ENCODE data around the gene FOXJ1.
"Not testable (repeated sequence)": the region's sequence is repeated elsewhere in the genome, so short reads cannot be mapped to it uniquely, and the experiment has no call there.

The FOXJ1 gene, protein sequence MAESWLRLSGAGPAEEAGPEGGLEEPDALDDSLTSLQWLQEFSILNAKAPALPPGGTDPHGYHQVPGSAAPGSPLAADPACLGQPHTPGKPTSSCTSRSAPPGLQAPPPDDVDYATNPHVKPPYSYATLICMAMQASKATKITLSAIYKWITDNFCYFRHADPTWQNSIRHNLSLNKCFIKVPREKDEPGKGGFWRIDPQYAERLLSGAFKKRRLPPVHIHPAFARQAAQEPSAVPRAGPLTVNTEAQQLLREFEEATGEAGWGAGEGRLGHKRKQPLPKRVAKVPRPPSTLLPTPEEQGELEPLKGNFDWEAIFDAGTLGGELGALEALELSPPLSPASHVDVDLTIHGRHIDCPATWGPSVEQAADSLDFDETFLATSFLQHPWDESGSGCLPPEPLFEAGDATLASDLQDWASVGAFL

DNA sequence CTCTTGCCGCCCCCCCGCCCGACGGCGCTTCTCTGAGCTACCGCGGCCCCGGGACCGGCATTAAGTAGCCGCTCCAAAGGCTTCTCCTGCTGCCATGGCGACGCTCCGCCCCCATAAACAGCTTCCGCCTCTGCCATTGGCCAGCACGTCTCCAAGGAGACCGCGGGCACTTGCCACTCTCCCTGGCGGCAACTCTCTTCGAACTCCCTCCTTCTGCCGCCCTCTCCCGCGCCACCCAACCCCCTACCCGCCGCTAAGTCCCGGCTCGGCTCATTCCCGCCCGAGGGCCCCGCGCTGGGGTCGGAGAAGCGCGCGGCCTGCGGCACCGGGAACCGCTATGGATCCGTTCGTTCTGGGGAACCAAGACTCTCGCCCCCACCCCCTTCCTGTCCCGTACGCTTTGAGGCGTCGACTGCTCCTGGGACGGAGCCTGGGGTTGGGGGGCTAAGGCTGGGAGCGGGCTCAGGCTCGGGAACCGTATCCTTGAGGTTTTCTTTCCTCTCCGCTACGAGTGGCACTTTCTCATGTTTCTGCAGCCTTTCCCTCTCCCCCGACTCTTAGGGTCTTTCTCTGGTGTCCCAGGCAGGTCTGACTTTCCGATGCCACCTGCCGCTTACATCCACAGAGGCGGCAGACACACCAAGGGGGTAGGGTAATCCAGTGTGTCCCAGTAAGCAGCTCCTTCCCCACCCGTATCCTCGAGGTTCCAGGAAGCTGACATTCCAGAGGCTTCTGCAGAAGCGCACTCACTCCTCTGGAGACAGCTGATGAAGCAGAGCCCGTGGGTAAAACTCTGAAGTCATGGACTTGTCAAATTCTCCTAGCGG is at the start of gene FOXJ1:
Gene FOXJ1 (minus strand): TSS at position 34 of the 827 bp plus-strand sequence. CDS start 850 bp downstream, outside the sequence.
- no peak for DNase-seq (ENCODE audit: low read depth, low spot score)

DNA sequence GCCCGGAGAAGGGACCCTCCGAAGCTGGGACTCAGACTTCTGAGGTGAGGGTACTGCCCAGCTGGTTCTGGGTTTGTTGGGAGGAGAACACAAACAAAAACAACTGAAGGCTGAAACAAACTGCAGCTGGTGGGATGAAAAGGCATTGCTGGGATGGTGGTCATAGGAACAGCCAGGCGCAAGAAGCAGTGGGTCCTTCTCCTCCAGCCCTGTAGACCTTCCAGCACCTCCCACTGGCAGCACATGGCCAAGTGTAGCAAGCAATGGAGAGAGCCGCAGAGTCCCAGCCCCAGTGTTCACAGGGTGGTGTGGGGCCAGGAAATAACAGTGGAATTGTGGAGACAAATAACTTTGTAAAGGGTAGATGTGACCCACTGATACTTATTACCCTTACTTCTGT is 48.7 kb upstream of the FOXJ1 start:
- DNase-seq (ENCODE audit: low read depth, low spot score) = no peak

DNA sequence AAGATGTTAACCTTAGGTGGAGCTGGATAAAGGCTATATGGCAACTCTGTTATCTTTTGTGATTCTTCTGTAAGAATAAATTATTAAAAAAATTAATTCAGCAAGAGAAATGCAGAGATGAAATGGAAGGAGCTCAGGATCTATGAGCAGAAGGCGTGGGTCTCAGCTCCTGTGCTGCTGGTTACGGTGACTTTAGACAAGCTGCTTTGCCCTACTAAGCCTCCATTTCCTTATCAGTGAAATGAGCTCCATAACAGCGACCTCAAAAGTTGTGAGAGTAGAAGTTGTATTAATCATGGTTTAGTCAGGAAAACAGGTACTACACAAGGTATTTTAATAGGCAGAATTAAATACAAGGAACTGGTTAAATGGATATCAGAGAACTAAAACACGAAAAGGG is 48.2 kb upstream of the FOXJ1 start:
- no peak for DNase-seq (ENCODE audit: low read depth, low spot score)

DNA sequence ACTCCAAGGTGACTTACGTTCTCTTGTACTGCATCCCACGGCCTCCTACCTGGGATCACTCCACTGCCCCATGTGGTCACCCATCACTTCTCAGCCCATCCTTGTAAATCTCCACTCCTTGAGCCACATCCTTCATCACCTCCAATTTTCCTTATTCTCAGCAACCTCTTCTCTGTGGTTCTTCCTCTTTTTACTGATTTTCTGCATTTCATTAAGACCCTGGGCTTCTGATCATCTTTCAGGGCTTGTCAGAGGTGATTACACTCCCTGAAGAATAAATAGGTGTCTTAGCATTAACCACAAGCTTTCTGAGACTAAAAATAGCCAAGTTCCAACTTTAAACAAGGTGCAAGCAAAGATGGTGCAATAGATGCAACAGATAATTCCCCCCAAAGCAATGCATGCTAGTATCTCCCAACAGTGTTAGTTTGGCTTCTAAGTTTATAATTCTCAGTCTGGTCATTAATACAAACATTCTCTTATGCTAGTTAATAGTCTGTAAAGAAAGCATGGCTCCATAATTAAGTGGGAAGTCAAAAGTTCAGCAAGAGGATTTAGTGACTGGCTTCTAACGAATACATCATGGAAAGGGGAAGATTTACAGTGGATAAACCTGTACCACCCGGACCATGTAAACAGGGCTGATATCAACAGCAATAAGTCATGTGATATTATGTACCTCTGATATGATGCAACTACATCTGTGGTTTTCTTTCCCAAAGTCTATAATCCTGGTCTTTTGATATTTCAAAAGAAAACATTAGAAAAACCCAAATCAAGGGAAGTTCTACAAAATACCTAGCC is 47.4 kb upstream of the FOXJ1 start:
- no peak for DNase-seq (ENCODE audit: low read depth, low spot score)

DNA sequence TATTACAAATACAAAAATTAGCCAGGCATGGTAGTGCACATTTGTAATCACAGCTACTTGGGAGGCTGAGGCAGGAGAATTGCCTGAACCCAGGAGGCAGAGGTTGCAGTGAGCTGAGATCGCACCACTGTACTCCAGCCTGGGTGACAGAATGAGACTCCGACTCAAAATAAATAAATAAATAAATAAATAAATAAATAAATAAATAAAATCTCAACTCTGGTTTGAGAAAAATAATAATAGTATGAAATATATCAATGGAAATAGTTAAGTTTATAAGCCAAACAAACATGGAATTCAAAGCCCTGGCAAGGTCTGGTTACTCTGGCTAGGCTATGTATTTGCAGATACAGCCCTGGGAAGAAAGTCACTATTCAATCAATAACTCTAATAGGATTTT is 45.7 kb upstream of the FOXJ1 start:
- not testable (repeated sequence) for DNase-seq (ENCODE audit: low read depth, low spot score)

DNA sequence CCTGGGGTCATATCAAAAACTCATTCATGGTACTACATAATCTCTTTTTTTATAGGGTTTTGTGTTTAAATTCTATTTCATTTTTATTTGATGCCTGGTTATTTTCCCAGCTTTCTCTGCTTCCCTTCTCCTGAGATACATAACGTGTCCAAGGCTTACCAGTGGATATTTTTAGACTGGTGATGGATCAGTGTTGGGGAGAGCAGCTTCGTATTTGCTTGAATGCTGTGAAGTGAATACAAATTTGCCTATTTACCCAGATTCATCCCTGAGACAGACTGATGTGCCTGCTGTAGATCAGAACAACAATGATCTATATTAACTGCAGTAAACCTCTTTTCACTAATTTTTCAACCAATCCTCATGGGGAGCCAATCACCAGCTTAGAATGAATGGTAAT is 43.2 kb upstream of the FOXJ1 start:
- no peak for DNase-seq (ENCODE audit: low read depth, low spot score)

DNA sequence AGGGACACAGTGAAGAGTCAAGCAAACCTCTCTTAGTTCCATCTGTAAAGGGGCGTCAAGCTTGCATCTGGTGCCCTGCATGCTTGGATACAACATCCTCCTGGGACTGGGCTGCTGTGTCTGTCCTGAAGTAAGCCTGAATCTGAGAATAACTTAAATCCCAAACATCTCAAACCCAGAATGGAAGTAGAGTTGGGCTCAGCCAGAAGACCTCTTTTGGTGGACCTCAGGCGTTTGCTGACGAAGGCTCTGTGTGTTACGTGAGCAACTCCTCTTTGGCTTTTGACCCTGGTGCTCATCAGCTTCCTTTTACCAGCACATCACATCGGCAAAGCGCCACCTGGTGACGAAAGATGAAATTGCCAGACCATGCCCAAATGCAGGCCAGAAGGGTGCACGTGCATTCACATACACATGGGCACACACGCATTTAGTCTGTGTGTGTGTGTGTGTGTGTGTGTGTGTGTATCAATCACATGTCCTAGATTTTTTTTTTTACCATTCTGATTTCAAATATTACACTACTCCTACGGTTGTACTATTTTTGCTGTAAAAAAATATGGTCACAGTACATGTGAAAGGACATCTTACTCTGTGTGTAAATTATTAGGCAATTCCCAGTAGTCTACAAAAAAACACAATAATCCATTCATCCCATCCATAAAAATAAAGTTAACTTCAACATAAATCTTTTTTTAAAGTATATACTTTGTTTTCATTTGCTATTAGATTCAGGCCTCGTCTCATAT is 41.1 kb upstream of the FOXJ1 start:
- DNase-seq (ENCODE audit: low read depth, low spot score) = peak; percentile 80

DNA sequence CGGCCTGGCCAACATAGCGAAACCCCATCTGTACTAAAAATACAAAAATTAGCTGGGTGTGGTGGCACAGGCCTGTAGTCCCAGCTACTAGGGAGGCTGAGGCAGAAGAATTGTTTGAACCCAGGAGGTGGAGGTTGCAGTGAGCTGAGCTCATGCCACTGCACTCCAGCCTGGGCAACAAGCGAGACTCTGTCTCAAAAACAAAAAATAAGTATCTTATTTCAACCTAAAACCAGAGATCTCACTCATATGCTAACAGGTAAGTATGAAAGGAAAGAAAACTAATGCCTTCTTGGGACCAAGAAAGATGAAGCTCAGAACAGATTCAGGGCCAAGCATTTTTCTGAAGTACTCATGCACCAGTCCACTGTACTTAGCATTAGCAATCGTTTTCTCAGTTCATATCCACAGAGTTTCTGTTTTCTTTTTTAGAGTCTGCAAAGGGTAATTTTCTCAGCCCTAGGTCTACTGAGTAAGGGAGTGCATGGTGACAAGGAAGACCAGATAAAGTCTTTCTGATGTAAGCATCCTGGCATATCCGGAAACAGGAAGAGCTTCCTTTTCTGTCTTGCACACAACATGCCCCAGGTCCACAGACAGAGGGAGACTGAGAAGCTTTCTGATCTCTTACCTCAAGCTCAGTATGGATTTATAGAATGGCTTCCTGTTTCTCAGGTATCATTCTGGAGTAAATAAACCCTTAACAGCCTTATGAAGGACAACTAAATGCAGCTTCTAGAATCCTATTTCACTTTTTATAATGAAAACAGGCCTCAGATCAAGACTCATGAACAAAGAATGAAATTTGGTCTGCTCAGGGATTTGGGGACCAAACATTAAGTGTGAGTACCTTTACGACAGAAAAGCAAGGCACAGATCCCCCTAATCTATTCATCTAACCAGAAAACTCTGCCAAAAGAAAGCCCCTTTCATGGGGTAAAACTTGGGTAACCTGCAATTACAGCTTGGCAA is 38.7 kb upstream of the FOXJ1 start:
- DNase-seq (ENCODE audit: low read depth, low spot score) = no peak

DNA sequence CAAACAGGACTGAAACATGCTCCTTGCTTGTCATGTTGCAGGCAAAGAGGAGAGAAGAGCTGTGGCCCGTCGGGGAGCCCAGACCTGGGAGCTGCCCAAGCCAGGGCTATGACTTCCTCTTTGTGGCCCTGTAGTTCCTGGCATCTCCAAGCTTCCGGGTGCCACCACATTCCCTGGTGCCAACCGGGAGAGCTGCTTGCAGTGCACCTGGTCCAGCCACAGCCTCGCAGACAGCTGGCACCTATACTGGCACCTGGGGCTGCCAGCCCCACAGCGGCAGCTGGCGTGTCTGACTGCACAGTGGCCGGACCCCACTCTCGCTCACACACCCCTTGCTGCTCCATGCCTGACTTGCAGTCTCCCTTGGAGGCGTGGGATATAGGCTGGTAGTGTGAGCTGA is 37.1 kb upstream of the FOXJ1 start:
- DNase-seq (ENCODE audit: low read depth, low spot score) = no peak

DNA sequence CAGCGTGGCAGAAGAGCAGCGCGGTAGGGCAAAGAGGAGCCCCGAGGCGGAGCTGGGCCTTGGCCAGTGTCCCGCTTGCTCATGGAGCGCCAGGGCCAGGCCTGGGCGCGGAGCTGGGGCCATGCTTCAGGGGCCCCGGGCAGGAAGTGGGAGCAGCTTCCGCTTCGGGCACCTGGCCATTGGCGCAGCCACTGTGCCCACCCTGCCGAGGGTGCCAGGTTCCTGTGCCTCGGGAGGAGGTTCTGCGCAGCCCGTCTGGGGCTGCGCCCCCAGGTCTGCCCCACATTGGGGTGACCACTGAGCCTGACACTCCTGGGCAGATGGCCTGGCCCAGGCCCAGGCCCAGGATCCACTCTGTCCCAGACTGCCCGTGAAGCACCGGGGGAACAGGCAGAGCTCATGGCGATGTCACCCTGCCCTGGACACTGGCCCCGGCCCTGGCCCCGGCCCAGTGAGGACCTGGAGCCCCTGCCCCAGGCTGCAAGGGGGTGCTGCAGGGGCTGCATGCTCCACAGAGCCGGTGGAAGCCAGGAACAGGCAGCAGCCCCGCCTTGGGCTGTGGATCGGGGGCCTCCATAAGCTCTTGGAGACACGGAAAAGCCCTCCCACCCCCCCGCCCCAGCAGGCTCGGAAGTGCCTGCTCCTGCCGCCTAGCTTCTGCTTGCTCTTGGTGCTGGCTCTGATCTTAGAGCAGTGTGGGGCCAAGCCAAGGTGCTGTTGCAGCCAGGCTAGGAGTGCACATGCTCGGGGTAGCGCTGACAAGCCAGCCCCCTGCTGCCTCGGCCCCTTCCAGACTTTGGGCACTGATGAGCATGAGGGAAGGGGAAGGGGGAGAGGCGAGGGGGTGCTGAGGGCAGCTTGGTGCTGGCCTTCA is 35.9 kb upstream of the FOXJ1 start:
- DNase-seq (ENCODE audit: low read depth, low spot score) = no peak

DNA sequence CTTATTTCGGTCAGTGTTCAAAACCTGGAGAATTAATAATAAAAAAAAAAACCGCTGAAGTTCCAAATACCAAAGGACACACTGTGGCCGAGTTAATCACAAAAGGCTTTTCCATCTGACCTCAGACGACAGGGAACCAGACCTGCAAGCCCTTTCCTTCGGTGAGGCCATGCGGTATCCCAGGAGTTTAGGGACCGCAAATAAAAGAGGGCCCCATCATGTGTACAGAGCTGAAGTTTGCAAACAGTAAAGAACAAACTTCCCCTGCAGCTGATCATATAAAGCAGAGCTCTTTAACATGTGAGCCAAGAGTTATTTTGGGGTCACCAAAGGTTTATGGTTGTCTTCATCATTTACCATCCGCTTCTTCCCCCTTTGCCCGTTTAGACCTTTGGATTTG is 33.0 kb upstream of the FOXJ1 start:
- no peak for DNase-seq (ENCODE audit: low read depth, low spot score)

DNA sequence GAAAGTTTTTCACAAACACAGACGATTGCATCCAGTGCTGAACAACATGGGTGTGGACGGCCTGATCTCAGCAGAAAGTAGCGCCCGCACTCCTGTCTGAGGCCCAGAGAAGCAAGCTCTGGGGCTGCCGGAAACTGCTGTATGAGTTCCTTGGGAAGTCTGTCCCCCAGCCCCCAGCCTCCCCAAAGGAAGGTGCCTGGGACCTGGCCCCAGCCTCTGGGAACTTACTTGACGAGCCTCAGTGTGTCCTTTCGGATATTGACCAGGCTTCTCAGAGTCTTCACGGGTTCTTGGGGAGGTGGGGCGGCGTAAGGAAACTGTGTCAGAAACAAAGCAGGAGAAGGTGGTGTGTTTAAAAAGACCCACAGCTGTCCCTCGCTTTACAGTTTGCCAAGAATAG is 32.4 kb upstream of the FOXJ1 start:
- DNase-seq (ENCODE audit: low read depth, low spot score) = no peak

DNA sequence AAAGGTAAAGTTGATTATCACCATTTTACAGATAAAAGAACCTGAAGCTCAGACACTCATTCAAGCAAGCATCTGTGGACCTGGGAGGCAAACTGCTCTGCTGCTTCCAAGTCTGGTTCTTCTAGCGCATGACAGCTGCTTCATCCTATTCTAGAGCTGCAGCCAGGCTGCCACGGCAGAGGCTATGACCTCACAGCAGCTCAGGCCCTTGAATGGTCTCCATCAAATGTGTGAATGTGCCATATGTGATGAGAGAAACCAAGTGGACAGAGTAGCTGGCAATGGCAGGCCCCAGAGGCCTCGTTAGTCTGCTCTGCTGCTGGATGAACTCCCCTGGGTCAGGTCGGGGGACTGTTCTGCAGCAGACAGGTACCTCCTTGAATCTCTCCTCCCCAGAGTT is 30.7 kb upstream of the FOXJ1 start:
- DNase-seq (ENCODE audit: low read depth, low spot score) = no peak

DNA sequence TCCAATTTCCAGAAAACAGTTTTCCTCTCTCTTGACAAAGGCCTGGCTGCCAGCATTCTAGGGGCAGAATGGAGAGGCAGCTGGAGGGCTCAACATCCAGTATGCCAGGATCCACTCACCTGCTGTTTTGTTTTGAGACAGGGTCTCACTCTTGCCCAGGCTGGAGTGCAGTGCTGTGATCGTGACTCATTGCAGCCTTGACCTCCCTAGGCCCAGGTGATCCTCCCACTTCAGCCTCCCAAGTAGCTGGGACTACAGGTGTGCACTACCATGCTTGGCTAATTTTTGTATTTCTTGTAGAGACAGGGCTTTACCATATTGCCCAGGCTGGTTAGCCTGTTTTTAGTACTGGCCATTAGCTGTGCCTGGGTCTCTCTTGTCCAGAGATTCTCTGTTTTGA is 29.1 kb upstream of the FOXJ1 start:
- no peak for DNase-seq (ENCODE audit: low read depth, low spot score)

DNA sequence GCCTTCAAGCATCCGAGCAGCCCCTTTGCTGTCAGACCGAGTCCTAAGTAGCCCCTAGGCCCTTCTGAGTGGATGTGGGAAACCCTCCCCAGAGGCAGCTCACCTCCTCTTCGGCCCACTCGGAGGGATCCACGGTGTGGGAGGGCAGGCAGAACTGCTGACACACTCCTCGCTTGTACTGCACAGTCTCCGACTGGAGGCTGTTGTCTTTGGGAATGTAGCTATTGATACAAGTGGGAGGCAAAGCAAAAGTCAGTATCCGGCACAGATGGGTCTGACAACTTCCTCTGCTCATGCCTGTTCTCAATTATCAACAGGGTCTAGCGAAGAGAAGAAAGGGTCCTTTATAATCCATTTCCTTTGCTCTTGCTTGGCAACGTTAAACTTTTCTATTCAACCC is 25.9 kb upstream of the FOXJ1 start:
- DNase-seq (ENCODE audit: low read depth, low spot score) = no peak

DNA sequence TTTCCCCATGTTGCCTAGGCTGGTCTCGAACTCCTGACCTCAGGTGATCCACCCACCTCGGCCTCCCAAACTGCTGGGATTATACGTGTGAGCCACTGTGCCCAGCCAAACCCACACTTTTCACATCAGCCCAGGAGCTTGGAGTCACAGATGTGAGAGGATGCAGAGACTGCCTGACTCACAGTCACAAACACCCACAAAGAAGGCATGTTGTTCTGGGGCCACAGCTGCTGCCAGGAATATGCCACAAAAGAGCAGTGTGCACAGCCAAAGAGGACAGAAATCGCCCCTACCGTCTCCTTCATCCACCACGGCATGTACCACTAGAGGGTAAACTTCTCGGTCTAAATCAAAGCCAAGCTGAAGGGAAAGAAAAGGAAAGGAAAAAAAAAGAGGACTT is 25.1 kb upstream of the FOXJ1 start:
- no peak for DNase-seq (ENCODE audit: low read depth, low spot score)

DNA sequence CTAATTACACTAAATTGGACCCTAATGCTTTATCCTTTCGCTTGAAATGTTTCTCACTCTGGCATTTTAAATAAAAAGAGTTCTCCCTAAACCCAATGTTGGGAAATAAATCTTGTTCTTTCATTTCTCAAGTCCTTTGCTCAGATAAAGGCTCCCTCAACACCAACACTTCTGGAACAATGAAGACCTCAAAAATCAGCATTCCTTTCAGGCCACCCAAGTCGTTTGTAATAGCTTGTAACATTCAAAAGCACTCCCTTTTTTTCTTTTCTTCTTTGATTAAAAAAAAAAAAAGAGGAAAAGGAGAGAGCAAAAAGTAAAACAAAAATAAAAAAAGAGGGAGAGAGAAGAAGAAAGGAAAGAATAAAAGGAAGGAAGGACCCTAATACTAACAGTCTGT is 23.3 kb upstream of the FOXJ1 start:
- no peak for DNase-seq (ENCODE audit: low read depth, low spot score)

DNA sequence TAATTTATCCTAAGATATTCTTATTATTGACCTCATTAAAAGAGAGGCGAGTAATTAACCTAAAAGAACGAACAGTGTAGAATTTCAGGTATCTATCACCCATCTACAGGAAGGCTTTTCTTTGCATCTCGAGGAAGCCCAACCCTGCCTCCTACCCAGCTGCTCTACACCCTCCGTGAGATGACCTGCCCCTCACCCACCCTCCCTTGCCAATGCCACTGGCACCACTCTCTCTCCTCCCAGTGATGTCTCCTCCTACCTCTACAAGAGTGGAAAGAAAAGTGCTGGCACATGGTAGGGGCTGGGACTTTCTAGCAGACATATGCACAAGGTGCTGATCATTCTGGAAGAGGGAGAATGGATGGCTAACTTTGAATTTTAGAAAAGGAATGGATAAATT is 22.9 kb upstream of the FOXJ1 start:
- DNase-seq (ENCODE audit: low read depth, low spot score) = no peak

DNA sequence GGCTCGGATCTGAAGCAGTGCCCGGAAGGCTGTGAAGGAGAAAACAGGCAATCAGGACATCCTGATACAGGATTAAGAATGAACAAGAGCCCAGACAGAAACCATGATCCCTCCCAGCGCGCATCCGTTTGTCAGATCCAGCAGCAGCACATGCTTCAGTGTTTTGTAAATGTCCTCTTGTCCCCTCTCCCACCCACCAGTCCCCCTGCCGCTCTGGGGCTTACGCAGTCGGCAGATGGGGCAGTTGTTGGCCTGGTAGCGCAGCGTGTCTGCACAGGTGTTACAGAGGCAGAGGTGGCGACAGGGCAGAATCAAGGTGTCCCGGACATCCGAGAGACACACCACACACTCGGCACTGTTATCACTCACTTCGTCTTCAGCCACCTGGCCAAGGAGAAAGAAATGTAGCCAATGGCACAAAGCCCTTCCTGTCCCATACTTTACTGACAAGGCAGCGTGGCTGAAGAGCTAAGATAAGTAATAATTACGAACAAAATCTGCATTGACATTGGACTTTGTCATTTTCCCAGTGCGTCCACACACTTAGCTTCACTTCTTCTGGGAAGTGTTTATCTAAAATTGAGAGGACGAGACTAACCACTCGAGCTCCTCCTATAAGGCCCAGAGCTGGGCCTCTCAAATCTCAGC is 20.7 kb upstream of the FOXJ1 start:
- no peak for DNase-seq (ENCODE audit: low read depth, low spot score)

All from iPS DF 19.7 (cell line).